Ovary (tissue), 3 donors: ENCODE measurements around the gene EXOSC10.

Experiments
- EP300 ChIP-seq: sonication (generic); formaldehyde crosslinking; IDR thresholded peaks from one replicate; pipeline ENCODE4 v1.6.1; 2017; ENCODE audit warnings: antibody characterized with exemption
- POLR2A ChIP-seq: fragments of 450-650 bp; IDR thresholded peaks from one replicate; pipeline ENCODE4 v1.6.1; 2017; ENCODE audit warnings: antibody characterized with exemption, mild to moderate bottlenecking, moderate library complexity
- TF ChIP-seq, protein P1 (sequence below), 3 donors: fragments of 450-650 bp in 2 of 3; fragments of 200-600 bp in 1 of 3; IDR thresholded peaks; one replicate each; pipeline versions ENCODE4 v1.5.1 to v1.8.0; 2016 to 2022; ENCODE audit warnings: antibody characterized with exemption in 3 of 3, mild to moderate bottlenecking in 1 of 3
- donor health status: DM: no; HTN: no; CAD: no.

DNA sequence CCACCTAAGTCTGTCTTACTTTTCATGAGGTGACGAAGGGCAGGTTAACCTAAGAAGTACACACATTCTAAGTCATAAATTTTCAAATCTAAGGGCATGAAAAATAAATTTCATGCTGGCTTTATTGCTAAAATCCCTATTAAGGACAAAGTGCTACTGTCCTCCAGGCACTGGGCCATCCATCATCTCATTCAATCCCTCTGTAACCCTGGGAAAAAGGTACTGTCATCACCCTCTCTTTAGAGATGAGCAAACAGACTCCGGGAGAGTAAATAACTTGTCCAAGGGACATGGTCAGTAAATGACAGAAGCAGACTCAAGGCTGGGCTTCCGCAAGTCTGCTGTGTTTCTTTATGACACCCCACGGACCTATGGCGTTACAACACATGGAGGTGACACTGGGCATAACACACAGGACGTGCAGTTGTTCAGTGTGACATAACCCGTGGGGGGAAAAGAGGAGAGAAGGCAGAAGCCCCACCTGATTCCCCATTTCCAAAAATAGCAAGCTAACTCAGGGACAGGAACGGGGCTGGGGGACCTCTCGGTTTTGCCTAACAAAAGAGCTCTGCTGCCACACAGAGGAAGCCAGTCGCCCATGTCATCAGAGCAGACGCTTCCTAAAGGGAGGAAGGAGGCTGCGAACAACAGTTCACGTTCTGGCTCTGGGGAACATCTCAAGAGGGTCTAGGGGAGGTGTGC, 27.3 kb downstream of the EXOSC10 start:
- TF ChIP-seq, protein P1, sequence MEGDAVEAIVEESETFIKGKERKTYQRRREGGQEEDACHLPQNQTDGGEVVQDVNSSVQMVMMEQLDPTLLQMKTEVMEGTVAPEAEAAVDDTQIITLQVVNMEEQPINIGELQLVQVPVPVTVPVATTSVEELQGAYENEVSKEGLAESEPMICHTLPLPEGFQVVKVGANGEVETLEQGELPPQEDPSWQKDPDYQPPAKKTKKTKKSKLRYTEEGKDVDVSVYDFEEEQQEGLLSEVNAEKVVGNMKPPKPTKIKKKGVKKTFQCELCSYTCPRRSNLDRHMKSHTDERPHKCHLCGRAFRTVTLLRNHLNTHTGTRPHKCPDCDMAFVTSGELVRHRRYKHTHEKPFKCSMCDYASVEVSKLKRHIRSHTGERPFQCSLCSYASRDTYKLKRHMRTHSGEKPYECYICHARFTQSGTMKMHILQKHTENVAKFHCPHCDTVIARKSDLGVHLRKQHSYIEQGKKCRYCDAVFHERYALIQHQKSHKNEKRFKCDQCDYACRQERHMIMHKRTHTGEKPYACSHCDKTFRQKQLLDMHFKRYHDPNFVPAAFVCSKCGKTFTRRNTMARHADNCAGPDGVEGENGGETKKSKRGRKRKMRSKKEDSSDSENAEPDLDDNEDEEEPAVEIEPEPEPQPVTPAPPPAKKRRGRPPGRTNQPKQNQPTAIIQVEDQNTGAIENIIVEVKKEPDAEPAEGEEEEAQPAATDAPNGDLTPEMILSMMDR (IDR thresholded peaks at IDR 0.05) = no peak
- TF ChIP-seq POLR2A (no peak), EP300 (no peak)
